DND-41 (cell line): ENCODE results near the gene DPPA5.
"Not testable (repeated sequence)": the region's sequence is repeated elsewhere in the genome, so short reads cannot be mapped to it uniquely, and the experiment has no call there.

Experiments used
- ATAC-seq: fragments of 200-7000 bp; cut with Tn5 transposase; 3 replicates; pipeline ENCODE4 v1.9.1; 2021; ENCODE audit warnings: low read depth; ENCODE audit not compliant: insufficient read depth
- DNase-seq: peaks from one replicate; pipeline ENCODE4 v3.0.0-alpha.2; 2020
- H2AFZ ChIP-seq: 2 replicates; pipeline ENCODE4 v1.6.0; 2012; ENCODE audit warnings: low read depth, low read length
- H3K27ac ChIP-seq: 2 replicates; pipeline ENCODE4 v1.5.1; 2012; ENCODE audit warnings: low read length, inconsistent platforms
- H3K27me3 ChIP-seq: fragments of 200-600 bp; sonication (generic); 2 replicates; pipeline ENCODE4 v1.6.0; 2012; ENCODE audit warnings: low read length, mild to moderate bottlenecking, inconsistent platforms; ENCODE audit not compliant: insufficient read depth, poor library complexity
- H3K36me3 ChIP-seq: 2 replicates; pipeline ENCODE4 v1.5.1; 2012; ENCODE audit warnings: low read length, inconsistent platforms; ENCODE audit not compliant: insufficient read depth
- H3K4me1 ChIP-seq: 2 replicates; pipeline ENCODE4 v1.5.1; 2012; ENCODE audit warnings: mild to moderate bottlenecking, low read length; ENCODE audit not compliant: insufficient read depth
- H3K4me2 ChIP-seq: 2 replicates; pipeline ENCODE4 v1.6.0; 2012; ENCODE audit warnings: mild to moderate bottlenecking, moderate library complexity, low read length, inconsistent platforms; ENCODE audit not compliant: insufficient read depth
- H3K4me3 ChIP-seq, 2 experiments: fragments of 200-600 bp in 1 of 2; shearing (Covaris generic) in 1 of 2; 2 replicates each; pipeline ENCODE4 v1.5.1; 2012 to 2016; ENCODE audit warnings: inconsistent platforms in 2 of 2, low read length in 2 of 2, mild to moderate bottlenecking in 2 of 2, low read depth in 1 of 2, moderate library complexity in 1 of 2
- H3K79me2 ChIP-seq: 2 replicates; pipeline ENCODE4 v1.6.0; 2012; ENCODE audit warnings: low read length, inconsistent platforms; ENCODE audit not compliant: insufficient read depth
- H3K9ac ChIP-seq: 2 replicates; pipeline ENCODE4 v1.6.0; 2012; ENCODE audit warnings: low read depth, mild to moderate bottlenecking, inconsistent platforms, low read length, moderate library complexity
- H3K9me3 ChIP-seq: 2 replicates; pipeline ENCODE4 v1.5.1; 2012; ENCODE audit warnings: low read length, moderate library complexity, mild to moderate bottlenecking, inconsistent platforms; ENCODE audit not compliant: insufficient read depth, severe bottlenecking
- H4K20me1 ChIP-seq: 2 replicates; pipeline ENCODE4 v1.6.0; 2012; ENCODE audit warnings: low read length; ENCODE audit not compliant: insufficient read depth
- EZH2 ChIP-seq: IDR thresholded peaks from 3 replicates; pipeline ENCODE4 v1.6.1; 2012; ENCODE audit warnings: borderline replicate concordance, low read depth, mild to moderate bottlenecking, moderate library complexity, low read length, inconsistent platforms; ENCODE audit not compliant: severe bottlenecking
- TF ChIP-seq, protein P1 (sequence below): IDR thresholded peaks from 2 replicates; pipeline ENCODE4 v1.5.1; 2012; ENCODE audit warnings: borderline replicate concordance, low read length, moderate library complexity, mild to moderate bottlenecking; ENCODE audit not compliant: poor library complexity, severe bottlenecking; ENCODE audit errors: extremely low read depth

The DPPA5 gene

DNA sequence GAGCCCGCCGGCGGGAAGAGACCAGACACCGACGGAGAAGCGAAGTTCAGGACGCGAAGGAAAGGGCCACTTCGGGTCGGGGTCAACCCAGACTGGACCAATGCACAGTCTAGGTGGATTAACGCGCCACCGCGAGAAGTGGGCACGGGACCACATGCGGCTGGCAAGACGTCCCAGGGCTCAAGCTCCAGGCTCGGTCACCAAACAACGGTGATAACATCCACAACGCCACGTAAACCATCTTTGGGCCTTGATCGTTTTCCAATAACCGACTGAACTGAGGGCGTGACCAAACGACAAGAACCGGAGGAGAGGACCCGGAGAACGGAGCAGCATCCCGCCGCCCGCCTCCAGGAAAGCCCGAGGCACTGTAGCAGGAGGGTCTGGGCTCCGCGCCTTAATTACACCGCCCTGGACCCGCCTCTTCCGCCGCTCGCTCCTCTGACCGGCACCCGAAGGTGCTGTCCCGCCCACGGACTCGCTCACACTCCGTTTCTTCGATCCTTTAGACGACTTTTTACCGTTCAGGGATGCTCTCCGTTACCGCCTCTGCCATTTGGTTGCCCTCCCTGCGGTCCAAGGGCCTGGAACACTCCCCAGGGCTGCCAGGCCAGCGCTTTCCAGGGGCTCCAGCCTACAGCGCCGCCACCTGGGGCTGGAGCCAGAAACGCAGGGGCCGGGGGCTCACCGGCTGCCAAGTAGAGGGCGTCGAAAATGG lies 44.1 kb downstream of the DPPA5 start:
- Histone ChIP-seq H3K36me3 (0 out of 2 replicates have a peak, but pooled peaks cover 4% of the 10 kb centered on the region), H3K4me2 (peak overlapping the region; percentile 67), H4K20me1 (no peaks in the 10 kb centered on the region), H3K9ac (peak overlapping the region; percentile 75), H3K4me1 (peaks cover 47% of the 10 kb centered on the region), H2AFZ (peak overlapping the region; percentile 93), H3K79me2 (peaks cover 53% of the 10 kb centered on the region), H3K27me3 (no peaks in the 10 kb centered on the region), H3K9me3 (no peaks in the 10 kb centered on the region), H3K27ac (peak overlapping the region; percentile 88), H3K4me3 (peak overlapping the region; percentile 71 to 78)
- ATAC-seq (peak; percentile 87), DNase-seq (peak; percentile 74)
- TF ChIP-seq, protein P1, sequence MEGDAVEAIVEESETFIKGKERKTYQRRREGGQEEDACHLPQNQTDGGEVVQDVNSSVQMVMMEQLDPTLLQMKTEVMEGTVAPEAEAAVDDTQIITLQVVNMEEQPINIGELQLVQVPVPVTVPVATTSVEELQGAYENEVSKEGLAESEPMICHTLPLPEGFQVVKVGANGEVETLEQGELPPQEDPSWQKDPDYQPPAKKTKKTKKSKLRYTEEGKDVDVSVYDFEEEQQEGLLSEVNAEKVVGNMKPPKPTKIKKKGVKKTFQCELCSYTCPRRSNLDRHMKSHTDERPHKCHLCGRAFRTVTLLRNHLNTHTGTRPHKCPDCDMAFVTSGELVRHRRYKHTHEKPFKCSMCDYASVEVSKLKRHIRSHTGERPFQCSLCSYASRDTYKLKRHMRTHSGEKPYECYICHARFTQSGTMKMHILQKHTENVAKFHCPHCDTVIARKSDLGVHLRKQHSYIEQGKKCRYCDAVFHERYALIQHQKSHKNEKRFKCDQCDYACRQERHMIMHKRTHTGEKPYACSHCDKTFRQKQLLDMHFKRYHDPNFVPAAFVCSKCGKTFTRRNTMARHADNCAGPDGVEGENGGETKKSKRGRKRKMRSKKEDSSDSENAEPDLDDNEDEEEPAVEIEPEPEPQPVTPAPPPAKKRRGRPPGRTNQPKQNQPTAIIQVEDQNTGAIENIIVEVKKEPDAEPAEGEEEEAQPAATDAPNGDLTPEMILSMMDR = peak; percentile 77
- no peak for TF ChIP-seq EZH2

DNA sequence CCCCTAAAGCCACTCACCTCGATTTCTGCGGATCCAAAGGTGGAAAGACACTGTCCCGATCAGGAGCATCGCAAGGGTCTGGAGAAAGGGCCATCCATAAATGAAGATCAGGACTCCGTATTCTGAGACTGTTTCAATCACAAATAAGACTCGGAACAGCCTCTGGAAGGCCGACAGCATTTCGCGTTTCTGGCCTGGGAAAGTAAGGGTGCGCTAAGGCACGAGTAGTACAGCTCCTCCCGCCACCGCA lies 44.6 kb downstream of the DPPA5 start:
- no peaks in the 10 kb centered on the region for H3K27me3 ChIP-seq
- ATAC-seq = peak; percentile 48
- no peak for TF ChIP-seq EZH2
- TF ChIP-seq, protein P1 = no peak
- 0 out of 2 replicates have a peak, but pooled peaks cover 4% of the 10 kb centered on the region for H3K36me3 ChIP-seq
- peaks cover 58% of the 10 kb centered on the region for H3K79me2 ChIP-seq
- H3K27ac ChIP-seq = peak overlapping the region; percentile 88
- no peak for DNase-seq
- H3K4me2 ChIP-seq = peak overlapping the region; percentile 67
- peaks cover 51% of the 10 kb centered on the region for H3K4me1 ChIP-seq
- peak overlapping the region; percentile 93 for H2AFZ ChIP-seq
- H3K4me3 ChIP-seq = peak overlapping the region; percentile 71 to 78
- peaks cover 2% of the 10 kb centered on the region; the same call in 1 of the 2 replicates for H4K20me1 ChIP-seq
- H3K9me3 ChIP-seq = no peaks in the 10 kb centered on the region
- peak overlapping the region; percentile 75 for H3K9ac ChIP-seq

DNA sequence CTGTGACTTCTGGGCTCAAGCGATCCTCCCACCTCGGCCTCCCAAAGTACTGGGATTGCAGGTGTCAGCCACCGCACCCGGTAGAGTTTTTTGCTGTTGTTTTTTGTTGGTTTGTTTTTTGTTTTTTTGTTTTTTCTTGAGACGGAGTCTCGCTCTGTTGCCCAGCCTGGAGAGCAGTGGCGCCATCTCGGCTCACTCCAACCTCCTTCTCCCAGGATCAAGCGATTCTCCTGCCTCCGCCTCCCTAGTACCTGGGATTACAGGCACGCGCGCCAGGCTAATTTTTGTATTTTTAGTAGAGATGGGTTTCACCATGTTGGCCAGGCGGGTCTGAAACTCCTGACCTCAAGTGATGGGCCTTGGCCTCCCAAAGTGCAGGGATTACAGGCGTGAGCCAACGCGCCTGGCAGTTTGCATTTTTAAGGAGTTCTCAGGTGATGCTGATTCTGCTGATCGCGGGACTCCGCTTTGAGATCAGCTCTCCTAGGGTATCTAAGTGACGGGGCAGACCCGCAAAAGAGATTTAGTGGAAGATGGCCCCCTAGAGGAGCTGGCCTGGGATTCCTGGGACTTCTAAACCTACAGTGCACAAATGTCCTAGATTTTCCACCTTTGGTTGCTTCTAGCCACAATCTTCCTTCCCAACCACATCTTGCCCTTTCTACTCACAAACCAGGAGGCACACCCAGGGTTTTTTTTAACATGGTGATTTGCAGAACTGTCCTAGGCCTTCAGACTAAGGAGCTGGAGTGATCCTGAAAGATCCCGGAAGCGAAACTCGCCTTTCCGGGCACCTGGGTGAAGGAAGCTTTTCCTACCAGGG lies 45.2 kb downstream of the DPPA5 start:
- peaks cover 4% of the 10 kb centered on the region; the same call in 1 of the 2 replicates for H4K20me1 ChIP-seq
- H3K4me3 ChIP-seq = peak overlapping the region; percentile 71 to 78
- peak; percentile 42 for DNase-seq
- H3K4me1 ChIP-seq = peaks cover 55% of the 10 kb centered on the region
- peaks cover 63% of the 10 kb centered on the region for H3K79me2 ChIP-seq
- H3K4me2 ChIP-seq = peak overlapping the region; percentile 67
- H3K9ac ChIP-seq = peak overlapping the region; percentile 75
- peak overlapping the region; percentile 88 for H3K27ac ChIP-seq
- H2AFZ ChIP-seq = peak overlapping the region; percentile 93
- TF ChIP-seq, protein P1 = peak; percentile 59
- no peak for TF ChIP-seq EZH2
- peak; percentile 39 for ATAC-seq
- 0 out of 2 replicates have a peak, but pooled peaks cover 6% of the 10 kb centered on the region for H3K36me3 ChIP-seq
- H3K27me3 ChIP-seq = no peaks in the 10 kb centered on the region
- H3K9me3 ChIP-seq = no peaks in the 10 kb centered on the region

DNA sequence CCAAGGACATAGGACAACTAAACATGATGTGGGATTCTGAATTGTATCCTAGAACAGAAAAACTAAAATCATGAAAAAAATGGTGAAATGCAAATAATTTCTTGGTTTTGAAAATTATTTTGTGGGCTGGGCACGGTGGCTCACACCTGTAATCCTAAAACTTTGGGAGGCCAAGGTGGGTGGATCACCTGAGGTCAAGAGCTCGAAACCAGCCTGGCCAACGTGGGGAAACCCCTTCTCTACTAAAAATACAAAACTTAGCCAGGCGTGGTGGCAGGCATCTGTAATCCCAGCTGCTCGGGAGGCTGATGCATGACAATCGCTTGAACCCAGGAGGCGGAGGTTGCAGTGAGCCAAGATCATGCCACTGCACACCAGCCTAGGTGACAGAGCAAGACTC lies 50.3 kb downstream of the DPPA5 start:
- not testable (repeated sequence) for H3K4me3 ChIP-seq, ATAC-seq, H3K27me3 ChIP-seq, H3K9me3 ChIP-seq, H3K9ac ChIP-seq, DNase-seq, H2AFZ ChIP-seq, H3K27ac ChIP-seq
- peaks cover 20% of the 10 kb centered on the region; the same call in 1 of the 2 replicates for H4K20me1 ChIP-seq
- H3K4me1 ChIP-seq = peaks cover 45% of the 10 kb centered on the region
- H3K79me2 ChIP-seq = peaks cover 93% of the 10 kb centered on the region
- peak overlapping the region; percentile 40; the same call in 1 of the 2 replicates for H3K4me2 ChIP-seq
- H3K36me3 ChIP-seq = peaks cover 52% of the 10 kb centered on the region
